HG03064 (cell line): ENCODE measurements around the gene HIP1R.
"Not testable (repeated sequence)": the region's sequence is repeated elsewhere in the genome, so short reads cannot be mapped to it uniquely, and the experiment has no call there.

Experiments used
- ATAC-seq: cut with Tn5 transposase; IDR thresholded peaks from one replicate; pipeline ENCODE4 v1.9.1; 2021; ENCODE audit warnings: low read depth; ENCODE audit not compliant: unreplicated experiment

Gene HIP1R, protein sequence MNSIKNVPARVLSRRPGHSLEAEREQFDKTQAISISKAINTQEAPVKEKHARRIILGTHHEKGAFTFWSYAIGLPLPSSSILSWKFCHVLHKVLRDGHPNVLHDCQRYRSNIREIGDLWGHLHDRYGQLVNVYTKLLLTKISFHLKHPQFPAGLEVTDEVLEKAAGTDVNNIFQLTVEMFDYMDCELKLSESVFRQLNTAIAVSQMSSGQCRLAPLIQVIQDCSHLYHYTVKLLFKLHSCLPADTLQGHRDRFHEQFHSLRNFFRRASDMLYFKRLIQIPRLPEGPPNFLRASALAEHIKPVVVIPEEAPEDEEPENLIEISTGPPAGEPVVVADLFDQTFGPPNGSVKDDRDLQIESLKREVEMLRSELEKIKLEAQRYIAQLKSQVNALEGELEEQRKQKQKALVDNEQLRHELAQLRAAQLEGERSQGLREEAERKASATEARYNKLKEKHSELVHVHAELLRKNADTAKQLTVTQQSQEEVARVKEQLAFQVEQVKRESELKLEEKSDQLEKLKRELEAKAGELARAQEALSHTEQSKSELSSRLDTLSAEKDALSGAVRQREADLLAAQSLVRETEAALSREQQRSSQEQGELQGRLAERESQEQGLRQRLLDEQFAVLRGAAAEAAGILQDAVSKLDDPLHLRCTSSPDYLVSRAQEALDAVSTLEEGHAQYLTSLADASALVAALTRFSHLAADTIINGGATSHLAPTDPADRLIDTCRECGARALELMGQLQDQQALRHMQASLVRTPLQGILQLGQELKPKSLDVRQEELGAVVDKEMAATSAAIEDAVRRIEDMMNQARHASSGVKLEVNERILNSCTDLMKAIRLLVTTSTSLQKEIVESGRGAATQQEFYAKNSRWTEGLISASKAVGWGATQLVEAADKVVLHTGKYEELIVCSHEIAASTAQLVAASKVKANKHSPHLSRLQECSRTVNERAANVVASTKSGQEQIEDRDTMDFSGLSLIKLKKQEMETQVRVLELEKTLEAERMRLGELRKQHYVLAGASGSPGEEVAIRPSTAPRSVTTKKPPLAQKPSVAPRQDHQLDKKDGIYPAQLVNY

GRCh38 chr12:122834921-122835749 lies at the start of gene HIP1R:
Gene HIP1R, plus strand, starts transcription at chr12:122835457. Its CDS starts 94 bp downstream, at chr12:122835551.
- no peak for ATAC-seq

DNA sequence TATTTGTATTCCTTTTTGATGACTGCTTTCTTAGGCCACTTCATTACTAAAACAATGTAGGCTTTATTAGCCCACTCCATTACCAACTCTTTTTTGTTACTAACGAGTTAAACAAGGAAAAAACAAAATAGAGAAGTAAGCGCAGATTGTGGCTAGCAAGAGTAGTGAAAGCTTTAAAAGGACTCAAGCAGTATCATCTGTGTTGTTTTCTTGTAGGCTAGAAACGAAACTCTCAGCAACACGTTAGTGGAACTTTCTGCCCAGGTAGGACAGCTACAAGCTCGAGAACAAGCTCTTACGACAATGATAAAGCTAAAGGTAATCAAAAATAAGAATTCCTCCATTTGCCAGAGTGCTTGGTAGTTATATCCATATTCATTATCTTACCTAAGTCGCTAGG lies 49.8 kb upstream of the HIP1R start:
- no peak for ATAC-seq

DNA sequence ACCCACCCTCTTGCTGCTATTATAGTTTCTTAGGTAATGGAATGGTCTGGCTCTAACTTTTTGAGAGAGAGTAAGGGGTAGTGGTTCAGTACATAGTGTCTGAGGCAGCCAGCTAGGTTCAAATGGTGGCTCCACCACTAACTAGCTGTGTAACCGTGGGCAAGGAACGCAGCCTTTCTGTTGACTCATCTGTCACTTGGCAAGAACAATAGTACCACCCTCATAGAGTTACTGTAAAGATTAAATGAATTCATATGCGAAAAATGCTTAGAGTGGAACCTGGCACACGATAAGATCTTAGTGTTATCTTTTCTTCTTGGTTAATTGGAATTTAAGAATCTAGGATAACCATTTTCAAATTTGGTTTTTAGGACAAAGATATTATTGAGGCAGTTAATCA lies 46.9 kb upstream of the HIP1R start:
- ATAC-seq, result no peak

- no peak for ATAC-seq
Observed at GRCh38 chr12:122789637-122790036, 45.6 kb upstream of the HIP1R start.

GRCh38 chr12:122790393-122791075 lies 44.7 kb upstream of the HIP1R start:
- ATAC-seq, result no peak

- ATAC-seq, result no peak
Observed at GRCh38 chr12:122793685-122794106, 41.6 kb upstream of the HIP1R start.

DNA sequence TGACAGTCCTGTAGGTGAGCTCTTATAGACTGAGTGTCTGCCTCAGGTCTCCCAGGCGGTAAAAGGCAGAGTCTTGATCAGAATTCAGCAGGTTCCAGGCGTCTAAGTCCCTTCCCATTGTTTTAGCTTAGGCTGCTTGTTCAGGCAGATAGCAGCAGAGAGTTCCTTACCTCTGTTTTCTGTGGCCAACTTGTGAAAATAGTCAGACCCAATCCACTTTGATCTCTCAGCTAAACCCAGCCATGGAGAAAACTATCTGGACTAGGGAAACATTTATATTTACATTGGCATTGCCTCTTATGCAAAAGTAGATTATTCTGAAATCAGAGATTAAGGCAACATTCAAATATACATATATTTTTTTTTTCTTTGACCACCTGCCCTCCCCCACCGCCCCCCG lies 39.5 kb upstream of the HIP1R start:
- no peak for ATAC-seq

DNA sequence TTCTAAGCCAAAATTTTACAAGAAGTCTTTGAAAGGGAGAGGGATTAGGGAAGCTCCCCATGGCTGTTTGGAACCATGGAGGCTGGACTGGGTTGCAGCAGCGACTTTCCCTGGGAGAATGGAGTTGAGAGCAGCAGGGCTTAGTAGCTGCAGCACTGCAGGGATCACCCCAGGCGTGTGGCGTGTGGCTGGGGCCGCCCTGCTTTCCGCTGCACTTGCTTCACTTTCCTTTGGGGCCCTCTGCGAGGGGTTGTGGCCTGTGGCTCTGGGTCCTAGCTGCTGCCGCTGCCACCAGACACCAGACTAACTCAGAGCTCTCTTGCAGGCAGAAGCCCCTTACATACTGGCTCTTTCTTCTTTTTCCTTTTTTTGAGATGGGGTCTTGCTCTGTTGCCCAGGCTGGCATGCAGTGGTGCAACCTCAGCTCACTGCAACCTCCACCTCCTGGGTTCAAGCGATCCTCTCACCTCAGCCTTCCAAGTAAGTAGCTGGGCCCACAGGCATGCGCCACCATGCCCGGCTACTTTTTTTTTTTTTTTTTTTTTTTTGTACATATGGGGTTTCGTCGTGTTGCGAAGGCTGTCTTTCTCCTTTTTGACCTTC lies 35.5 kb upstream of the HIP1R start:
- ATAC-seq, result no peak

GRCh38 chr12:122803937-122804336 lies 31.3 kb upstream of the HIP1R start:
- ATAC-seq, result no peak

GRCh38 chr12:122804957-122805356 lies 30.3 kb upstream of the HIP1R start:
- ATAC-seq, result not testable (repeated sequence)

GRCh38 chr12:122807651-122808050 lies 27.6 kb upstream of the HIP1R start:
- no peak for ATAC-seq

DNA sequence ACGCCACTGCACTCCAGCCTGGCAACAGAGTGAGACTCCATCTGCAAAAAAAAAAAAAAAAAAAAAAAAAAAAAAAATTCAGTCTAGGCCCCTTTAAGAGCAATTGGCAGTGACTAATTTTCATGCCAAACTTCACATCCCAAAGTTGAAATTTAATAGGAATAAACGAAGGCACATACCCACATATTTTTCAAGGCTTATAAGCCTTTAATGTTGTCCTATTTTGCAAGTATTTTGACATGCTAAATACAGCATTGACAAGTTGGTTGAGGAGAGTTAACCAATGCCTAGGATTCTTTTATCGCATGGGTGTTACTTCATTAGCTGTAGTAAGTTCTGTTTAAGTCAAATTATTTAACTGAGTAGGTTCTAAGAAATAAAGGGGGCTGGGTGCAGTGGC lies 23.5 kb upstream of the HIP1R start:
- ATAC-seq, result no peak

- ATAC-seq, result no peak
Observed at GRCh38 chr12:122813310-122813713, 21.9 kb upstream of the HIP1R start.

- ATAC-seq, result no peak
Observed at GRCh38 chr12:122819209-122819785, 16.0 kb upstream of the HIP1R start.

DNA sequence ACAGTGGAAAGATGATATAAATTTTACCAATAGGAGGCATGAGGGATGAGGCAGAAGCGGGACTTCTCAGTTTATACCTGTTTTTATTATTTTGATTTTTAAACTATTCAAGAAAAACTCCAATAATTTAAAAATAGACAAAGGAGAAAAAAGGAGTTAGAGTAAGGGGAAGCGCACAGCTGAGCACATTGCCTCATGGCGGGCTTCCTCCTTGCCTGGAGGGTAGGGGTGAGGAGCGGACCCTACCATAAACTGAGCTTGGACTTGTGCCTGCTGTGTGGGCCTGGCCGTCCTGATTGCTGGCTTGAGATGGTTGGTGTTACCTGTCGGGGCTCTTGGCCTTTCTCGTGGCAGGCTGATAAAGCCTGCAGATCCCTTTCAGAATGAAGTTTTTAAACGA lies 15.1 kb upstream of the HIP1R start:
- ATAC-seq, result no peak

DNA sequence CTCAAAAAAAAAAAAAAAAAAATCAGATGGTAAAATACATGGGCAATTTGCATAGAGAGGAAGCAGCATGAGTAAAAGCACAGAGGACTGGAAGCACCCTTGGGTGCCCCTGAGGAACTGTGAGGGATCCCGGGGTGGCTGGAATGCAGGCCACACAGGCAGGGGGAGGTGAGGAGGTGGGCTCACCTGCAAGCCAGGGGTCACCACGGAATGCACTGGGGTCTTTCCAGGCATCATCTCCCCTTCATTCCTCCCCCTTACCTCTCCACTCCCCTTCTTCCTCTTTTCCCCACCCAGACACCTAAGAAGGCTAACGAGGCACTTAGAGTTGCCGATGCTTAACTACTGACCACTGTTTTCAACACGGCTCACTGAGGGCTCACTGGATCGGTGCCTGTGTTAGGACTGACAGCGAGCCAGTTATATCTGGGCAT lies 14.4 kb upstream of the HIP1R start:
- ATAC-seq, result no peak

DNA sequence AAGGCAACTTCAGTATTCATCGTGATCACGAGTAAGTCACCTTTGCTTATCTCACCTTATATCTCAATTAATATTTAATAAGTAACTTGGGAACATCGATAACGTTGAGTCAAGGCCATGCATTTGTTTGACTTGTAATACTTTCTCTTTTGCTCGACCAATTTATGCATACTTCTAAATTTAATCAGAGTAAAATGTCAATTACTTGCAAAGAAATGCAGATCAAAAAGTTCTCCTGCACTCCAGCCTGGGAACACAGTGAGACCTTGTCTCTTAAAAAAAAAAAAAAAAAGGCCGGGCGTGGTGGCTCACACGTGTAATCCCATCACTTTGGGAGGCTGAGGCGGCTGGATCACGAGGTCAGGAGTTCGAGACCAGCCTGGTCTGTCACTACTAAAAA lies 11.8 kb upstream of the HIP1R start:
- no peak for ATAC-seq

DNA sequence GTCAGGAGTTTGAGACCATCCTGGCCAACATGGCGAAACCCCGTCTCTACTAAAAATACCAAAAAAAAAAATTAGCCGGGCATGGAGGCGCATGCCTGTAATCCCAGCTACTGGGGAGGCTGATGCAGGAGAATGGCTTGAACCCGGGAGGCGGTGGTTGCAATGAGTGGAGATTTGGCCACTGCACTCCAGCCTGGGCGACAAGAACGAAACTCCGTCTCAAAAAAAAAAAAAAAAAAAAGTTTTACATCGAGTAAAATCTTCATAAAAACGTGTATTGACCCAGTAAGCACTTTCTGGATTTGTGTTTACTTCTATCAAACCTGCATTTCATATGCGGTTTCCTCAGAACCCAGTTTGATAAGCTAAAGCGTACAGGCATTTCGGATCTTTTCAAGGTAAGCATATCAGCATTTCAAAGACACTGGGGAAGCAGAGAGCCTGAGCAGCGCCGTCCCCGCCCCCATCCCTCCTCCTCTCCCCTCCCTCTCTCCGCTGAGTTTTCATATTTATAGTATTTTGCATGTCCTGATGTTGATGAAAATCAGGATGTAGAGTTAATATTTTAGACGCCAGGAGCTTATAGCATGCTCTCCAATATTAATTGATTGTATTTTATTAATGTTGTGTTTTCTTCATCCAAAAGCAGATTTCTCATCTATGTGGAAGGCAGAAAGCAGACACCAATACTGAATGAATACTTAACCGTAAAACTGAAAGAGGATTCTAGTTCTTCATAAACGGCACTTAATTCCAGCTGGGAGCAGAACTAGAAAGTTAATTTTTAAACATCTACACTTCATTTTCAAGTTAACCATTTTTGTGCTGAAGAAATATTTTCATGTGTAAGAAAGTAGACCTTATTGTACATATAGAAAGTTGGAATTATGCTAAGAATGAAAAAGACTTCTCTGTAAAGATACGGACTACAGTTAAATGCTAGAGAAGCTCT lies 9.2 kb upstream of the HIP1R start:
- no peak for ATAC-seq
